Renal cortical epithelial cell (primary cell): ENCODE results near the gene SST. TPM values are rescaled to one million over a fixed set of nuclear protein-coding genes. Genes with fewer than 3 reads are reported as not detected.
"Not testable (repeated sequence)": the region's sequence is repeated elsewhere in the genome, so short reads cannot be mapped to it uniquely, and the experiment has no call there.

Experiments
- DNase-seq: peaks from one replicate; pipeline ENCODE4 v3.0.0-alpha.2; 2011; ENCODE audit warnings: low read depth
- total RNA-seq: library from RNA; depleted of rRNA; stranded (reverse); fragments of >200 nt; gene quantifications from 2 replicates; pipeline ENCODE4 v1.2.3, GENCODE V29; 2014

SST gene
- total RNA-seq, 1 donor from 2014 or later = 4.1 TPM

DNA sequence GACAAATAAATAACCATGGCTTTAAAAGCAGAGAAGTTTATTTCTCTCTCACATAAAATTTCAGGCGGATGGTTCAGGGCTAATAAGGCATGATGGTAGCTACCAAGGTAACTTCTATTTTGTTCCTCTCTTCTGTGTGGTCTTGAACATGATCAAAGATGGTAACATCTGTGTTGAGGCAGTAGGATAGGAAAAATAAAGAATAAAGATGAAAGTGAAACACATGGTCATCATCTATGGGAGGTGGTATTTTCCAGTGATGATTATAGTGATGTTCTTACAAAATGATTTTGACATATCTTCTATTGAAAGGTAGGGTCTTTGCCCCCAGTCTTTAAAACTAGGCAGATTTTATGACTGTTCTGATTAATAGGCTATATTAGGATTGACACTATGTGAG lies 14.2 kb upstream of the SST start:
- no peak for DNase-seq

DNA sequence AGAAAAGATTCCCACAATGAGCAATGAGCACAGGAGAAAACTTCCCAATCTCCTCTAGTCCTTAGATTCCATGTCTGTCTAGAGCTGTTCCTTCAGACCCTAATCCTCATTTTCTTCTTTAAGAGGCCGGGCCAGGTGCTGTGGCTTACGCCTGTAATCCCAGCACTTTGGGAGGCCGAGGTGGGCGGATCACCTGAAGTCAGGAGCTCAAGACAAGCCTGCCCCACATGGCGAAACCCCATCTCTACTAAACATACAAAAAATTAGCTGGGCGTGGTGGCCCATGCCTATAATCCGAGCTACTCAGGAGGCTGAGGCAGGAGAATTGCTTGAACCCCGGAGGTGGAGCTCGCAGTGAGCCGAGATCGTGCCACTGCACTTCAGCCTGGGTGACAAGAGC lies 11.6 kb upstream of the SST start:
- DNase-seq = not testable (repeated sequence)

DNA sequence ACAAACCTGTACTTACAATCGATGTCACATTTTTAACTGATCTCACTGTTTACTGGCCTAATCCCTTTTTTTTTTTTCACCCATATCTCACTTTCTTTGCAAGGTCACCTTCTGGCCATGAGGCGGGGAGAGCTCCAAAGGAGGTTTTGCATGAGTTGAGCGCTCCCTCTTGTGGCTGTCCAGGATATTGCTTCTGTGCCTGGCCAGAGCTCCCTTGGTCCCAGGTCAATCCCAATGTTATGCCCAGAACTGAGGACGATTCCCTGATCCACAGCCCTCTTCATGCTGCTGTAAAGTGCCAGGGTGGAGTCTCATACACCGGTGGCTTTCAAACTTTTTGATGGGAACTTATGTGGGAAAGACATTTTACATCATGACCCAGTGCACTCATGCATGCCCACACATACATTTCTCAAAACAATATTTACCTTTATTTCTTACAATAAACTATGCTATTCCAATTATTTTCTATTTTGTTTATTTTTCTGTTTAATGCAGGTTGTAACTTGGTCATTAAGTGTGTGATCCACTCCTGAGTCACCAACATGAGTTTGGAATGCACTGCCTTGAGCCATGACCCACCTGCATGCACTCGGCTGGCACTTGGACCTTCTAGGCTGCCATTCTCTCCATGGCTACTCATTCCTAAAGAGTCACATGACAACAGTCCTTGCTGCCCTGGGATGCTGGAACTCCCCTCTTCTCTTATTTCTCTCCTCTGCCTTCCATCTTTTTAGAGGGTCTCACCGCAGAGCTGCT lies 9.6 kb upstream of the SST start:
- peak; percentile 85 for DNase-seq

DNA sequence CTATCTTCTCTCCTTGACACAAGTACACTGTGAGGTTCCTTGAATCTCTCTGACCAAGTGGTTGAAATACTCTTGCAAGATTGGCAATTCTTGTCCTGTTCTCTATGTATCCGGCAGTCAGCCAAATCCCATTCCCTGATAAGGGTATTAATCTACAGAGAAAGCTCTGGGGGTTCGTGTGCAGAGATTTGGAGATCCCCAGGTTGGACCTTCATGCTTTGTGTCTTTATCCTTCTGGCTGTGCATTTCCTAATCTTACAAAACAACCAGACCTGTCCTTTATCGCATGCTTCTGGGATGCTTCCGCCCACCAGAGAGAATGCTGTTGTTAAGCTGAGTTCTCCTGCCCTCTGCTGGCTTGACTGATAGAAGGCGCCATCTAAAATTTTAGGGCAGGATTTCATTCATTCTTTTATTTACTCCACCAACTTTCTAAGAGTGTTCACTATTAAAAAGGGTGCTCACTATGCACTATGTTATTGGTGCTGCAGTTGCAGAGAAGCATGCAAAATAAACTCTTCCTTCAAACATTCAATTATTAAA lies 8.6 kb upstream of the SST start:
- peak; percentile 69 for DNase-seq

DNA sequence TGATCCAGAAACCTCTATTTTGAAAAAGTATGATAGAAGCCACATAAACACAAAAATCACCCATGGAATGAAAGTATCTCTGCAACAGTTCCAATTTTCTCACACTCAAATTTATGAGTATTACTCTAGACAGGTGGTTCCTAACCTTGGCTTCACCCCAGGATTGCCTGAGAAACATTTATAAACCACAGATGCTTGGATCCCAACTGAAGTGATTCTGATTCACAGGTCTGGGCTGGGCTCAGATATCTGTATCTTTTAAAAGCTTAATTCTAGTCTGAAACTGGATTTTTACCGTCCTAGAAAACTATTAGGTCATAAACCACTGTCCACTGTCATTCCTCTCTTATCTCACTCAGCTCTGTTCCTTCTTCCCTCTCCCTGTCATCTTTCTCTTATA lies 7.4 kb upstream of the SST start:
- DNase-seq = peak; percentile 59

DNA sequence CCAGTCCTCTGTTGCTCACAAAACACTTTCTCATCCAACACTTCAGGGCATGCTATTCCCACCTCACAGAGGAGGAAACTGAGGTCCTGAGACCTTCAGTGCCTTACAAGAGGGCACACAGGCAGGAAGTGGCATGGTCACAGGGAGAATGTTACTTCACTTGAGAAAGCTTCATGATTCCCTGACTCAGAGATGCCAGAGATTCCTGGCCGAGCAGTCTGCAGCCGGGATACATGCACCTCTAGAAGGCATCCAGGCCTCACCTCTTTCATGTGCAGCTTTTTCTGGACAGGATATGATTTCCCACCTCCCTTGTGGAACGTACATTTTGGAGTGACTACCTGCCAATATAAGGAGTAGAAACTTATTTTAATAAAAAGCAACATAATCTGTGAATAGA lies 2.8 kb upstream of the SST start:
- peak; percentile 83 for DNase-seq

DNA sequence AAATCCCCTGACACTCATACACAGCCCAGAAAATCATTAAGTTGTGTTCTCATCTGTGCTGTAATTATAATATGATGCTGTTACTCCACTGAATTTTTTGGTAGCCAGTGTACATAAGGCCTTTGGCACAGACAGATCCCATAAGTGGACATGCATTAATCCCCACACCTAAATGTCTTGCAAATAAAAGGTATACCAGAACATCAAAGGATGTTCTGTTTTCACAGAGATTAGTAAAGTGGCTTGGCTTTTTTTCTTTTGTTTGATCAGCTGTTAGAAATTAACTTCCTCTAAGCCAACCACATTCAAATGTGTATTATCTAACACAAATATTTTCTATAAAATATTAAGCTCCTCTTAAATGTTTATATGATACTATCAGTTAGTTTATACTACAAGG lies 2.7 kb downstream of the SST start:
- no peak for DNase-seq

DNA sequence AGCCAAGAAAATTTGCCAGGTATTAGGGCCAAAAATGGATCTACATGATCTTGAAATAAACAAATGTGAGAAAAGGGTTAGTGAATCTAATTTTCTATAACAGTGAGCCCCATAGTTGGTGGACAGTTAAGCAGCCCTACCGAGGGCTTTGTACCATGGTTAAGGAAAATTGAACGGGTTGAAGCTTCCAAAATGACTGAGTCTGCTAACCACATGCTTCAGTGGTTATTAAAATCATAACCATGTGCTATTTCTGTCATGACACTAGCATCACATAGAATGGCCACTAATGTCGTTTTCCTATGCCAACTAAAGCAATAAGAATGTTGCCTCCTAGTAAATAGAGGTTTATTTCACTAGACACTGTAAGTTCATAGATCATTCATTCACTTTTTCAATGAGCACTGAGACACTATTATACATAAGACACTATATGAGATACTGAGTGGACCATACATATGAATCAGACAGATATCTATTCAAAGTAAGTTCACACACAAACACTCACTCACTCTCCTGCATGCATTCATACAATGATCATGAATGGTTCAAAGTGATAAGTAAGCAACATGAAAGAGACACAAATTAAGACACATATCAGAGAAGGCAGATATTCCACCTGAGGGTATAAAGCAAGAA lies 4.3 kb downstream of the SST start:
- DNase-seq = no peak

DNA sequence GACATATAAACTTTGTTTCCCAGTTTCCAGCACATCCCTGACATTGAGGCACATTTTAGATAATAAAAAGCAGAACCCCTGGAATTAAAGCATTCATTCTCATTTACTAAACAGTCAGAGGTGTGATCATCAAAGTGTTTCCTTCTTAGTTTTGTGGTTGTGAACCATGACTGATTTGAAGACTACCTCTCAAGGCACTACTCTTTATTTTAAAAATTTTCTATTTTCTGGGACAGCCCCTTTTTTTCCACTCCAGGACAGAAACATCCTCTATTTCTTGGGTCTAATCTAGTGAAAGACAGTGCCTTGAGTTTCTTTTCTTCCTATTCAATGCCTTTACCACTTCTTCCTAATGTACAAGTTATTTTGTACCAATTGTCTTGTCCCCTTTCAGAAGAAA lies 5.2 kb downstream of the SST start:
- DNase-seq = no peak

DNA sequence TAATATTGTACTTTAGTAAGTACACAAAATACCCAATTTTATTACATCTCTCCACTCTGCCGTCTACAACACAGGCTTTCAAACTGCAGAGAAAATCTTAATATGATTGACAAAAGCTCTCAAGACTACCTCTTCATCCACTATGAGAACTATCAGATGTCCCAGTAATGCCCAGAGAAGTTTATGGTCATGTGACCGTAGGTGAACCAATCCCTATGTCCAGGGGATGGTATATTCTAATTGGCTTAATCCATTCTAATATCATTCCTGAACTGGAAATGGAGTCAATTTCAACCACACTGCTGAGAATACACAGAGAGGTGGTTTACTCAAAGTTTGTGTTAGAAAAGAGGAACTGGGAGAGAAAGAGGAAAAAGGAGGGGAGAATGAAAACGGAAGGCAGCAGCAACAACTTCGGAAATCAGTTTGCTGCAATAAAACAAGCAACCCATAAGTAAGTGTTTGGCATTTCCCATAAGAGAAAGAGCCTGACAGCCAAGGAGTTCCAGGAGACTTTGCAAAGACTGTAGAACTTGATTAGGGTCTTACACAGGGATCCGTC lies 7.3 kb downstream of the SST start:
- no peak for DNase-seq

DNA sequence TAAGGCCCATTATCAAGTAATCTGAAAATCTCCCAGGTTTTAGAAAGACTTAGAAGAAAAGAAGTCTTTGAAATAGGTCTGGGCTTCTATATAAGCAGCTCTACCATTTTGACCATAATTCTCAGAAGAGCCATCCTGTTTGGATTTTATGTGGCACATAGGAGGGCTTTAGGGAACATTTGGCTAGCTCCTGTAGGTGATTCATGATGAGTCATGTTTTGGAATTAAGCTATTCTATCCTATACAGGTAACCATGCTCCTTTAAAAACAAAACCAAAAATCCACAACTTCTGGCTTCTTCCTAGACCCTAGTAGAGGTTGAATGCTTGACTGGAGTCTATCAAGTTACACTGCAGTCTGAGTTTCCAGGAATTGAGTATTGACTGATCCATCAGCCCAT lies 8.9 kb downstream of the SST start:
- peak; percentile 44 for DNase-seq

DNA sequence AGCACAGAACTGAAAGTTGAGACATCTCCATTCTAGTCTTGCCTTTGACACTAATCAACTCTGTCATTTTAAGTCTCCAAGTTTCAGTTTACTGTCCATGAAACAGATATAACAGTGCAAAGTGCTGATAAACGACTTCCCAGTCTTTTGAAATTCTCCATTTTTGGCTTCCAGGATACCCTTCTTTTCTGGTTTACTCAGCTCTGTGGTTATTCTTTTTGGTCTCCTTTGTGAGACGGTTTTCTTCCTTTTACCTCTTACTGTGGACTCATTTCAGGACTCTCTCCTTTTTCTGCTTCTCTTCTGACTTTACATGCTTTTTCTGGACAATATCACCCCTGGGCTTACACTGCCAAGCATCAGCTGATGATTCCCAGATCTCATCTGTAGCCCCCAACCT lies 18.9 kb downstream of the SST start:
- no peak for DNase-seq

DNA sequence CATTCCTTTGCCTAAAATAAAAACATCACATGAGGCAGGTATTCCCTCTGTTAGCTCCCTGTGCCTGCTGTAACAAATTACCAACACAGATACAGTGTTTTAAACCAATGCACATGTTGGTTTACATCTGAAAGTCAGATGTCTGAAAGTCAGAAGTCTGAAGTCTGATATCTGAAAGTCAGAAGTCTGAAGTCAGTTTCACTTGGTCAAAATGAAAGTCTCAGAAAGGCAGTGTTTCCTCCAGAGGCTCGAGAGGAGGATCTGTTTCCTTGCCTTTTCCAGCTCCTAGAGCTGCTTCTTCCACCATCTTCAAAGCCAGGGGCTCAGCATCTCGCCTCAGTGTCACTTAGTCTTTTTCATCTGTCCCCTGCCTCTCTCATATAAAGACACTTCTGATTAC lies 22.0 kb downstream of the SST start:
- DNase-seq = no peak

DNA sequence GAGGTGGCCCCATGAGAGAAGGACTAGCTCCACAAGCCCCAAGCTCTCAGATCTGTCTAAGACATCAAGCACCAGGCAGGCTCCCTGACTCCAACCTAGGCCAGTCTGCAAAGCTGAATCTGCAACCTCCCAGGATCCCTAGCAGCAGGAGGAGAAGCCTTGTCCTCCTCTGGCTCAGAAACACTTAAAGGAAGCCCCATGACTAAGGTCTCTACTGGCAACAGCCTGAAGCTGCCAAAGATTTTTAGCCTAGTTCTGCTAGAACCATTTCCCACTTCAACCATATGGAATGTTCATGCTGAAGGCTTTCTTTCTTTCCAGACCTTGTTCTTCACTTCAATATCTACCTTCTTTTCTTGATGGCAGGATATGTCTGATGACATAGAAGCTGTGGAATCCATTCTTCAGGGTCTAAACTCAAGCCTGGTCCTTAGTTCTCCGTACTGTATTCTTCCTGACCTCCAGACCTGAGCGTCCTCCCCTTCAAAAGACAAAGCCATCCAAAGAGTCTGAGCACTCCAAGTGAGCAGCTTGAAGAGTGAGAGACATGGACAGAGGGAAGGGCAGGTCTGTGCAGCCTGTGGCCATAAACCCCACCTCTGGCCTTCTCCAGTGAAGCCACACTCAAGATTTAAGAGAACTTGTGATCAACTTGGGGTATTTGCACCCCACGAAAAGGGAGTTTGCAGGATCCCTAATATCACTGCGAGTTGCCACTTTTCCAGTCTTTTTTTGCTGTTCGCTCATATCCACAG lies 23.1 kb downstream of the SST start:
- no peak for DNase-seq

DNA sequence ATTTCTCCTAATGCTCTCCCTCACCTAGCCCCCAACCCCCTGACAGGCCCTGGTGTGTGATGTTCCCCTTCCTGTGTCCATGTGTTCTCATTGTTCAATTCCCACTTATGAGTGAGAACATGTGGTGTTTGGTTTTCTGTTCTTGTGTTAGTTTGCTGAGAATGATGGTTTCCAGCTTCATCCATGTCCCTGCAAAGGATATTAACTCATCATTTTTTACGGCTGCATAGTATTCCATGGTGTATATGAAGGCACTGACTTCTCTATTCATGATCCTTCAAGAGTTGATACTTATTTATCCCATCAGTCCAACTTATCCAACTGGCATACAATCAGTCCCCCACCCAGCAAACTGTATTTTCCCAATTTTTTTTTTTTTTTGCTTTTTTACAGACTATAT lies 24.8 kb downstream of the SST start:
- not testable (repeated sequence) for DNase-seq

DNA sequence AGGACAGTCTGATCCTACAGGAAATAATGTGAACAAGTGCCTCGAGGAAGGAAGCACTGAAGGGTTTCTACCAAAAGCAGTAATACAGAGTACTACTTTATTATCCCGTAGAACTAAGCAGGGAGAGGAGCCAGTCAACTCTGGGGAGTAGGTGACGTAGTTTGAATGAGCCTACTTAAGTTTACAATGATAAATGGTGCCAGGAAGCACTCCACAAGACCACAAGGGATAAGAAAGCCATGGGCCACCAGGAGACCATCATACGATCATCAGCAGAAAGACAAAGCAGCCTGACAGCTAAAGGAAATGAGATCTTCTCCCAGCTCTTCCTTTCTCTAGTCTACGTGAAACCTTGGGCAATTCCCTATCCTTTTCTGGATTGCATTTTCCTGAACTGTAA lies 27.3 kb downstream of the SST start:
- no peak for DNase-seq

DNA sequence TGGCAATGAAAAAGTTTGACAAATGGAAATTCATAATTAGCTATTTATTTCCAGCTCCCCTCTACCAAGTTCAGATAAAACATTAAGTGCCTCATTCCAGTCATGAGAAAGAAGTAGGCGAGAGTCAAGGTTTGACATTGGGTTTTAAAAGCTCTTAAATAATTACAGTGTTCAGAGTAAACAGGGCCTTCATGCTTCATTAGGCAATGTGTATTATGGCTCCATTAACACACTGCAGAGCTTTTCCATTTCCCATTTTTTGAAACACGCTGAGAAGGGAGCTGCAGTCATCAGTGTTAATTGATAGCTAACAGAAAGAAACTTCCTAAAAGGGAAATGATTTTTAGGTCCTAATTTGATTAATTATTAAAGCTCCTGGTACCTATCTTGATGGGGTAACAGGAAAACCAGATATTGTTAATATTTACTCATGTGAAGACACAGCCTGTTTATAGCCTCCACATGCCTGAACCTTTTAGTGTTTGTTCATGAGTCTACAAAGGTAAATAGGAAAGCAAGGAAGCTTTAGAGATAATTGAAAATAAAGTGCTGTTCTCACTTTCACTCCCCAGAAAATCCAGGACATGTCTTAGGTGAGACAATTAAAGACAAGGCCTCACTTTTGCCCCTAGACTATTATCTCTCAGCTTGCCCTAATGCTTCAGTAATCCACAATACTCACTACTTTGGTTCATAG lies 28.7 kb downstream of the SST start:
- DNase-seq = peak; percentile 95

DNA sequence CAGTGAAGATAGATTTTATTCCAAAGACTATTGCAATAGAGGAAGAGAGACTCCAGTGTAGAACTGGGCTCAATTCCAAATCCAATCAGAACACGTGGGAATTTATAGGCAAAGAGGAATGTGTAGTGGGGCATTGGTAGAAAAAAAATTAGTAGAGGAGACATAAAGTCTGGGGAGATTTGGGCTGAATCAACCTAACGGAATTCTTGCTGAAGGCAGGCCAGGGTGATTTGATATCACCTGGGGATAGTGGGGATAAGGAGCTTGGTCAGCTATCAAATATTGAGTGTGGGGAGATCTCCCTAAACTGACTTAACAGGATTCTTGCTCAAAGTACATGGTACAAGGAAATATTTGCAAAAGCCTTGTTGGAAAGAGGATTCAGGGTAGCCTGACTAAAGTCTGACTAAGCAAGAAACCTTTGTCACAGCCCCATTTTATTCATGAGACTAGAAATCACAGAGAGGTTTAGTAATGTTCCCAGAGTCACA lies 29.6 kb downstream of the SST start:
- peak; percentile 84 for DNase-seq

DNA sequence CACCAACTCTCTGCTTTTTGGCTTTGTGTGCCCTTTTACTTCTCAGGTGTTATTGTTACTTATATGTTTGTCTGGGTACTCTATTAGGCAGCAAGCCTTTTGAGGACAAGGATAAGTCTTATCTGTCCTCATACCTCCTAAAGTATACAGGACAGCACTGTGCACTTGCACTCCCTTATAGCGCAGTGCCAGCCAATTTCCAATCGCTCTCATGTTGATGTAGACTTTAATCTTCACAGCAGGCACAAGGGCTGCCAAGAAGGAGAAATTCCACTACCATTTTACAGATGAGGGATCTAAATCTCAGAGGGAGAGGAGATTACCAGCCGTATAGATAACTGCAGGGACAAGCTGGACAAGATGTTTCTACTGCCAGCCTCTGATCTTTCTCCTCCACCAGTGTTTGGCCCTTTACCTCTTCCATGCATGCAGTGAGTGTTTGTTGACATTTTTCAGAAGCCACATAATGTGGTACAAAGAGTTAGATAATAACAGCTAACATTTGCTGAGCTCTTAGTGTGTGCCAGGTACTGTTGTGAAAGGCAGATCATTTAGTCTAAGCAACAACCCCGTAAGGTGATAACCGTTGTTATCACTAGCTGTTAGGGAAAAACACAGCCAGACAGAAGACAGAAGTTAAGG lies 30.1 kb downstream of the SST start:
- no peak for DNase-seq

DNA sequence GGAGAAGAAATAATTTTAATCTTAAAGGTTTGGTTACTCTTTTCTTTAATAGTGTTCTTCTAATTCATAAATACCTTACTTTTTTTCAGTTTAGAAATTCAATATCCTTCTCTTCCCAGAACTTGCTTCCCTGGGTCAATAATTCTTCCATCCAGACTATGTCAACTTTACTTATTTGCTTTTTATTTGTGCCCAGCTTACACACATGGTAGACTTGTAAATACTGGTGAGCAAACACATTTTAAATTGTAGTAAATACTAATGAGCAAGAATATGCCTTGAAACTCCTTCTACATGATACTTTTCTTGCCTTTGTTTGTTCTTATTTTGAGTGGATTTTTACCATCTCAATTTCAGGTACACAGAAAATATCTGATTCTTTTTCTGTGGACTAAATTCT lies 33.7 kb downstream of the SST start:
- no peak for DNase-seq

DNA sequence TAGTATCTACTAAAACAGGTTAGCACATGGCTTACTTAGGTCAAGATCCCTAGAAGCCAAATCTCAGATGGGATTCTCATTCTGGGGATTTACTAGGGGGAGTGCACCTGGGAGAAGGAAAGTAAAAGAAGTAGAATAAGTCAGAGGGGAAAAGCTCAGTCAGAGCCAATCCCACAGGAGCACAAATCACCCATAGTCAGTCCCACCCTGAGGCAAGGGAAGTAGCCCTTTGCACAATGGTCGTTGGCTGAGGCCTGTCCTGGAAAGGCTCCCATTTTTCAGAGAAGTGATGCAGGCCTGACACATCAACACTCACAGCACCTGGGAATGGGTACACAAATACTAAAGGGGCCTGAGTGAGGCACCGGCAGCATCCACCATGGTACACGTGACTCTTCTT lies 39.8 kb downstream of the SST start:
- peak; percentile 64 for DNase-seq
